ENCODE data around the gene REEP5. TPM values are rescaled to one million over a fixed set of nuclear protein-coding genes. Genes with fewer than 3 reads are reported as not detected.

The REEP5 gene
- total and polyA plus RNA-seq, 2 of the 8 experiments (the other 6 are each of a cell fraction or from before 2014, with no cell fraction given): 58.3 to 94.3 TPM

- no peak overlapping the region for H3K4ac ChIP-seq (replicated peaks; ENCODE audit: insufficient read length, low read depth, low read length)
- CTCF ChIA-PET (ENCODE audit: partially characterized antibody): interaction anchor here (1.2 to 1.5 kb wide), 4 partner anchors 18 to 314 kb away, joined by 3 to 5 read pairs (median 3); no protein-coding TSS in a partner anchor
- H3K56ac ChIP-seq (replicated peaks; ENCODE audit: insufficient read length, low read depth, low read length): no peak overlapping the region
- TF ChIP-seq CBX8 (IDR thresholded peaks at IDR 0.05; ENCODE audit: borderline replicate concordance, low read depth, low read length) (no peak), RAD21 (IDR thresholded peaks at IDR 0.05 in 1 of 2, conservative IDR thresholded peaks at IDR 0.05 in 1 of 2; ENCODE audit: low read depth in 2 of 2, low read length in 2 of 2) (no peak), RFX5 (IDR thresholded peaks at IDR 0.05; ENCODE audit: borderline replicate concordance, low read depth, low read length) (no peak)
- TF ChIP-seq, protein P1, sequence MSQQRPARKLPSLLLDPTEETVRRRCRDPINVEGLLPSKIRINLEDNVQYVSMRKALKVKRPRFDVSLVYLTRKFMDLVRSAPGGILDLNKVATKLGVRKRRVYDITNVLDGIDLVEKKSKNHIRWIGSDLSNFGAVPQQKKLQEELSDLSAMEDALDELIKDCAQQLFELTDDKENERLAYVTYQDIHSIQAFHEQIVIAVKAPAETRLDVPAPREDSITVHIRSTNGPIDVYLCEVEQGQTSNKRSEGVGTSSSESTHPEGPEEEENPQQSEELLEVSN (IDR thresholded peaks at IDR 0.05): no peak
- no peak for DNase-seq (ENCODE audit: low read depth in 1 of 2, low spot score in 2 of 2)
- no peak overlapping the region for H2BK120ac ChIP-seq (replicated peaks; ENCODE audit: low read depth, low read length)
- peaks cover 2 to 3% of the 10 kb centered on the region in 2 experiments for H4K20me1 ChIP-seq (replicated peaks in 1 of 2; ENCODE audit: control insufficient read depth in 1 of 2, insufficient read depth in 2 of 2, low read length in 2 of 2)
- H3K27ac ChIP-seq (ENCODE audit: low read depth, low read length): no peak overlapping the region
- H3K4me3 ChIP-seq (ENCODE audit: extremely low read depth in 1 of 4, insufficient read depth in 2 of 4, low read depth in 3 of 4, low read length in 4 of 4): no peak overlapping the region
- H2BK12ac ChIP-seq (ENCODE audit: low read depth, low read length): no peak overlapping the region
- no peak overlapping the region for H2AFZ ChIP-seq (ENCODE audit: low read length)
- peaks cover 8 to 75% (median 46%) of the 10 kb centered on the region in 4 experiments; a peak in 7 of 8 replicates for H3K36me3 ChIP-seq (ENCODE audit: control insufficient read depth in 2 of 4, insufficient read depth in 4 of 4, low read length in 3 of 4)
- H3K27me3 ChIP-seq (replicated peaks in 1 of 4; ENCODE audit: control insufficient read depth in 3 of 4, extremely low read depth in 1 of 4, insufficient read depth in 3 of 4, low read length in 3 of 4): no peaks in the 10 kb centered on the region
- no peak overlapping the region for H3K4me2 ChIP-seq (ENCODE audit: insufficient read depth in 1 of 2, low read depth in 2 of 2, low read length in 2 of 2)
- H2BK5ac ChIP-seq (ENCODE audit: low read depth, low read length): no peak overlapping the region
- no peak overlapping the region for H4K91ac ChIP-seq (replicated peaks; ENCODE audit: insufficient read length, low read length)
- H3K4me1 ChIP-seq (replicated peaks in 1 of 4; ENCODE audit: control insufficient read depth in 3 of 4, insufficient read depth in 4 of 4, low read length in 3 of 4): peaks cover 0 to 5% (median 3%) of the 10 kb centered on the region in 4 experiments; a peak in 5 of 7 replicates
- H3K9me3 ChIP-seq (ENCODE audit: insufficient read depth in 2 of 2, low read depth in 1 of 2, low read length in 1 of 2): no peaks in the 10 kb centered on the region
- H3K79me1 ChIP-seq (ENCODE audit: low read depth, low read length): no peaks in the 10 kb centered on the region
- no peak overlapping the region for H3K18ac ChIP-seq (ENCODE audit: extremely low read depth, low read length)
- H3K14ac ChIP-seq (ENCODE audit: insufficient read length): no peak overlapping the region
- H4K5ac ChIP-seq (ENCODE audit: insufficient read length, low read depth, low read length): no peak overlapping the region
- WGBS, 2 experiments (ENCODE audit: extremely low coverage in 1 of 2, insufficient coverage in 1 of 2, insufficient read length in 1 of 2, insufficient replicate concordance in 2 of 2, low coverage in 1 of 2, low lambda C conversion rate in 2 of 2, missing lambda C conversion rate in 1 of 2): 89% methylated on average over 2 of the region's 2 CpGs; no CpG with 5 or more reads in 1 of the 2 experiments
- no peak for FAIRE-seq
- H2AK5ac ChIP-seq (ENCODE audit: low read depth, low read length): no peak overlapping the region
- no peak overlapping the region for H2BK20ac ChIP-seq (ENCODE audit: low read length)
- peaks cover 11 to 27% of the 10 kb centered on the region in 2 experiments; a peak in 3 of 4 replicates for H3K79me2 ChIP-seq (ENCODE audit: control insufficient read depth in 1 of 2, insufficient read depth in 2 of 2, low read length in 2 of 2)
- no peak overlapping the region for H2BK15ac ChIP-seq (ENCODE audit: low read length)
- H3K9ac ChIP-seq (replicated peaks in 1 of 4; ENCODE audit: extremely low read depth in 1 of 4, low read depth in 3 of 4, low read length in 3 of 4): no peak overlapping the region
- H4K8ac ChIP-seq (ENCODE audit: extremely low read depth, insufficient read depth, low read length): no peak overlapping the region
- no peak overlapping the region for H3K23ac ChIP-seq (ENCODE audit: insufficient read length)
- POLR2A ChIA-PET (ENCODE audit: partially characterized antibody): interaction anchor here (1.0 to 1.5 kb wide), 2 partner anchors 9 to 76 kb away, joined by 3 read pairs; no protein-coding TSS in a partner anchor
- H3K23me2 ChIP-seq (ENCODE audit: low read depth, low read length): no peaks in the 10 kb centered on the region
Measured at GRCh38 chr5:112866739-112867138, 55.3 kb downstream of the REEP5 start.
